NCI-H345 (cell line): ENCODE data around the gene PGM1.
A peak's percentile ranks its signal among the peaks of the same experiment; 100 is the strongest.

Source experiments
- DNase-seq: peaks from one replicate; lab custom pipeline; 2025; lab: John Stamatoyannopoulos, UW

The PGM1 gene

DNA sequence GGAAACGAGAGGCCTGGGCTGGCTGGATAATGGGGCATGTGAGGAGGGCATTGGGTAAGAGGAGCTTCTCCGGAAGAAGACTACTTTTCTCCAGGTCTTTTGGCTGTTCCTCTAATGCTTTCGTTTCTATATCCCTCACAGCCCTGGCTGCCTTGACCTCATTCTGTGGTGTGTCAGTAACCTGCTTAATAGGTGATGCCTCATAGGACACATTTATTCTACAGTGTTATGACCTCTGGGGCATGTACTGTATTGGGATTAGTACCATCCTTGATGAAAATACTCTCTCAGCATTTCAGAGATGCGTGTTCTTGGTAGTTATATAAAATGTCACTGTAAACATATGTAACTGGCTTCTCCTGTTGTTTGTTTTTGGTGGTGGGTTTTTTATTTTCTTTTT is 40.1 kb downstream of the PGM1 start:
- DNase-seq = no peak

DNA sequence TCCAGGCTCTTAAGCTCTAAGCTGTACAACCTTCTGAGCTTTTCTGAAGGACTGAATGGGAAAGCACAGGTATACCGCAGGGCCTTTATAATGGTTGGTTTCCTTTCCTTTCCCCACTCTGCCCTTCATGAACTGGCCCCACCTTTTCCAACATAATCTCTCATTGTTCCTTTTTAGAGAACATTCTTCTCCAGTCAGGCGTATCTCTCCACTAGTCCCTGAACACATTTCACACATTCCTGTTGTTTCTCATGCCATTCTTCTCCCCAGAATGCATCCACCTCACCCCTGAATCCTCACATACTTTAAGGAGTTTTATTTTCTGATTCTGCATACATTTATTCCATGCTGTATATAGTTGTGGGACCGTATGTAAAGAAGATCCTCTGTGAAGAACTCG is 41.3 kb downstream of the PGM1 start:
- DNase-seq = no peak

DNA sequence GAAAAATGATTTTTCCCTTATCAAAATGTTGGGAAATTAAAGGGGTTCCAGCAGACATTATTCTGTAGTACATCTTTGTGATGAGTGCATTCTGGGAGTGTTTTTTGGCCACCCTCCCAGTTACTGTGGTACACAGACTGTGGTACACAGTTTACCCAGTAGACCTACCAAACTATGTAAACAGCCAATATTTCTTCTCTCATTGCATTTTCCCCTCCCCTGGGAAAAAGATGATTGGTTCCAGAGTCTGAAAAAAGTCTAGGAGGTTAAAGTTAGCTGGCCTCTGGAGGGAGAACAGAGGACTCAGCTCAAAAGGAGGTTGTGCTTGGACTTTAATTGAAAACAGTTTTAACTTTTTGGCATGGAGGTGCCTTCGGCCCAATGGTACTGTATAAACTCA is 42.5 kb downstream of the PGM1 start:
- DNase-seq = no peak

- no peak for DNase-seq
Observed at GRCh38 chr1:63636192-63637105, 43.2 kb downstream of the PGM1 start.

GRCh38 chr1:63638471-63638870 is 45.3 kb downstream of the PGM1 start:
- no peak for DNase-seq

- DNase-seq = no peak
Observed at GRCh38 chr1:63638875-63639274, 45.7 kb downstream of the PGM1 start.

GRCh38 chr1:63640633-63641567 is 47.7 kb downstream of the PGM1 start:
- no peak for DNase-seq

GRCh38 chr1:63641615-63642014 is 48.4 kb downstream of the PGM1 start:
- DNase-seq = no peak

- no peak for DNase-seq
Observed at GRCh38 chr1:63642901-63643300, 49.7 kb downstream of the PGM1 start.

DNA sequence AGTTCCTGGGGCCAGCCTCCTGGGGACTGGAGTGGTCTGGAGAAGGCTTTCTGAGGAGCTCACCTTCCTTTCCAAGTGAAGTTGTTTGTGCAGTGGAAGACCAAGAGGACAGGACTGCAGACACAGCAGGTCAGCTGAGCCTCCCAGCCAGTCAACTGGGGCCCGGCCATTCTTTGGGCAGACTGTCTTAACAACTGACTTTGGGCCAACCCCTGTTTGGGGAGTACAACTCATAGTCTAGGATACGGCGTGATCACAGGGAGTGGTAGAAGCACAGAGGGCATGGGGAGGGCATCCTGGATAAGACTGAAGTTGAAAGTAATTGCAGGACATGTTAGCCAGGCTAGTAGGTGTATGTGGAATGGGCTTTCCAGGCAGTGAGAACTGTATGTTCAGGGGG is 50.3 kb downstream of the PGM1 start:
- no peak for DNase-seq

DNA sequence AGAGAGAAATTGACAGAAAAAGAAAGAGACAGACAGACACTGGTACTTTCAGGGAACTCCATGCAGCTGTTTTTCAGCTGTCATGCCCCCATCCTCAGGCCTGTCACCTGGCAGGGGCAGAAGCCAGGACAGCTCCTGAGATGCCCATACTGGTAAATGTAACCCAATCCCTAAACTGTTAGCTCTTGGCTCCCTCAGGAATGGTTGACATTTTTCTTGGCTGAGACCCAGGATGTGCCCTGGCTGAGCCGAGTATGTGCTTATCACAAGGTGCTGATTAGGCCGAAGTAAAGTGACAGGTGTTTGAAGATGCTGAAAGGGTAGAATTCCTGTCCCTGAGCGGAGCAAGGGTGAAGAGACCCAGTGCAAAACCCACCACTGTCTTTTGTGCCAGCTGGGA is 50.7 kb downstream of the PGM1 start:
- peak; percentile 23 for DNase-seq

- no peak for DNase-seq
Observed at GRCh38 chr1:63645317-63645716, 52.1 kb downstream of the PGM1 start.

DNA sequence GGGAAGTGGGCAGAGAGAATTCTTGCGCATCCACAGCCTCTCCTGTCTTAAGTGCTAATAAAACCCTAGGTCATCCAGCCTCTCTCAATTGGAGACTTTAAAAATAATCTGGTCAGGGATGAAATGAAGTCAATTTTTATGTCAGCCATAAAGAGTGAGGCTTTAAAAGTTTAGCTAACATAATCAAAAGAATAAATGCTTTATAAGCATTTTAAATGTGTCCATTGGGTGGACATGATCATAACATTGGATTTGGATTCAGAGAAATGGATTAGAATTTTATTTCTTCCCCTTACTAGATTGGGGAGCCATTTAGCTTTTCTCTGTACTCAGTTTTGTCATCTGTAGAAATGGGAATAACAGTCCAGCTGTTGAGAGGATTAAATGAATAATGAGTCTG is 55.5 kb downstream of the PGM1 start:
- no peak for DNase-seq

- no peak for DNase-seq
Observed at GRCh38 chr1:63651161-63651701, 58.0 kb downstream of the PGM1 start.

- DNase-seq = no peak
Observed at GRCh38 chr1:63653976-63654375, 60.8 kb downstream of the PGM1 start.

DNA sequence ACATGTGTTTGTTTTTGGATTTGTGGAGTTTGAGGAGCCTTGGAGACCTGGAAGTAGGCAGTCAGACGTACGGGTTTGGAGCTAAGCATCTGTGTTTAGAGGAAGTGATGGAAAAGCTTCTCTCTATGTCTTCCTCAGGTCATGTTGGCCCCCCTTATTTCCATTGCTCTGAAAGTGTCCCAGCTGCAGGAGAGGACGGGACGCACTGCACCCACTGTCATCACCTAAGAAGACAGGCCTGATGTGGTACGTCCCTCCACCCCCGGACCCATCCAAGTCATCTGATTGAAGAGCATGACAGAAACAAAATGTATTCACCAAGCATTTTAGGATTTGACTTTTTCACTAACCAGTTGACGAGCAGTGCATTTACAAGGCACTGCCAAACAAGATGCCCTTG is 66.2 kb downstream of the PGM1 start:
- no peak for DNase-seq

GRCh38 chr1:63662056-63662836 is 69.0 kb downstream of the PGM1 start:
- DNase-seq = no peak

DNA sequence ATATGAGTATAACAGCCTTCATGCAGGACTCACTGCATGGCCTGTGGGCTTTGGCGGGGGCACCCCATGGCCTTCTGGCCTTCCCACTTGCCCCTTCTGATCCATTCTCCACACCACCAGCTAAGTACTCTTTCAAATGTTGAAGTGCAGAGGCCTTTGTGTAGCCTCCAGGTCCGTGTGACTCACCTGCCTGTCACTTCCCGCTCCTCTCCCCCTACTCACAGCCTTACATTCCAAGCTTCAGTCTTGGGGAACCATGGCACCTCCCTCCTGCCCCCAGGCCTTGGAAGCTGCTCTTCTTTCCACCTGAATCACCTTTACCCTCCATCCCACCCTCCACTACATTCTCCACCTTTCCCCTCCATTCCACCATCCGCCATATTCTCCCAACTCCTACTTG is 69.6 kb downstream of the PGM1 start:
- no peak for DNase-seq

DNA sequence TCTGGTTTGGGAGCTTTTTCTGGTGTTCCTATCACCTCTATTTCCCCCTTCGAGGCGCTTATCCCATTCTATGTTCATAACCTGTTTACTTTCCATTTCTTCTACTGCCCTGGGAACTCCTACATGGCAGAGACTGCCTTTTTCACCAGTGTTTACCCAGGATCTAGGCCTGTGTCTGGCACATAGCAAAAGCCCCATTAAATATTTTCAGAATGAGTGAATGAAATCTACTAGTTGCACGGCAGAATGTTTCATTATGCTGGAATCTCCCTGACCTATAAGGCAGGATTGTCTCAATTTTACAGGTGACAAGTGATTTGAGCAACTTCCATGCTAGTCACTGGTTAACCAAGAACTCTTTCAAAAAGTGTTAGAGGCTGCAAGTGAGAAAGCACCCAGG is 70.1 kb downstream of the PGM1 start:
- no peak for DNase-seq

GRCh38 chr1:63663873-63664272 is 70.7 kb downstream of the PGM1 start:
- DNase-seq = no peak

GRCh38 chr1:63664742-63665141 is 71.5 kb downstream of the PGM1 start:
- no peak for DNase-seq

DNA sequence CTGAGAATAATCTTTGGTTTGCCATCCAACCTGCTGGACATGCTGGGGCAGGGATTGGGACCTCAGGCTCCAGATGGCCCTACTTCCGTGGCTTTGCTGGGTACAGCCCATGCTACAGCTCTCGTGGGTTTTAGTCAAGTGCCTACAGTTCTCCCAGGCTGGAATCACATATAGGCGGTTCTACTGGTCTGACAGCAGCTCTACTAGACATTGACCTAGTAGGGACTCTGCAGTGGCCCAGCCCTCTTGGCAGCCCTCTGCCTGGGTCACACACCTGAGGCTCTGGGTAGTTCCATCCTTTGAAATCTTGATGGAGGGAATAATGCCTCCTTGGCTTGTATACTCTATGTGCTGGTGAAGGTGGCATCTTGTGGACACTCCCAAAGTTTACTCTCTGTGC is 72.2 kb downstream of the PGM1 start:
- DNase-seq = no peak
